ENCODE results near the gene ACBD3.

GRCh38 chr1:226132728-226133503 lies 53.6 kb downstream of the ACBD3 start:
- TF ChIP-seq POLR2A (IDR thresholded peaks at IDR 0.05), result no peak
- TF ChIP-seq, protein P1, sequence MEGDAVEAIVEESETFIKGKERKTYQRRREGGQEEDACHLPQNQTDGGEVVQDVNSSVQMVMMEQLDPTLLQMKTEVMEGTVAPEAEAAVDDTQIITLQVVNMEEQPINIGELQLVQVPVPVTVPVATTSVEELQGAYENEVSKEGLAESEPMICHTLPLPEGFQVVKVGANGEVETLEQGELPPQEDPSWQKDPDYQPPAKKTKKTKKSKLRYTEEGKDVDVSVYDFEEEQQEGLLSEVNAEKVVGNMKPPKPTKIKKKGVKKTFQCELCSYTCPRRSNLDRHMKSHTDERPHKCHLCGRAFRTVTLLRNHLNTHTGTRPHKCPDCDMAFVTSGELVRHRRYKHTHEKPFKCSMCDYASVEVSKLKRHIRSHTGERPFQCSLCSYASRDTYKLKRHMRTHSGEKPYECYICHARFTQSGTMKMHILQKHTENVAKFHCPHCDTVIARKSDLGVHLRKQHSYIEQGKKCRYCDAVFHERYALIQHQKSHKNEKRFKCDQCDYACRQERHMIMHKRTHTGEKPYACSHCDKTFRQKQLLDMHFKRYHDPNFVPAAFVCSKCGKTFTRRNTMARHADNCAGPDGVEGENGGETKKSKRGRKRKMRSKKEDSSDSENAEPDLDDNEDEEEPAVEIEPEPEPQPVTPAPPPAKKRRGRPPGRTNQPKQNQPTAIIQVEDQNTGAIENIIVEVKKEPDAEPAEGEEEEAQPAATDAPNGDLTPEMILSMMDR (IDR thresholded peaks at IDR 0.05), result no peak

Measured in body of pancreas (tissue), 4 donors.